ENCODE results near the gene P2RX6.

DNA sequence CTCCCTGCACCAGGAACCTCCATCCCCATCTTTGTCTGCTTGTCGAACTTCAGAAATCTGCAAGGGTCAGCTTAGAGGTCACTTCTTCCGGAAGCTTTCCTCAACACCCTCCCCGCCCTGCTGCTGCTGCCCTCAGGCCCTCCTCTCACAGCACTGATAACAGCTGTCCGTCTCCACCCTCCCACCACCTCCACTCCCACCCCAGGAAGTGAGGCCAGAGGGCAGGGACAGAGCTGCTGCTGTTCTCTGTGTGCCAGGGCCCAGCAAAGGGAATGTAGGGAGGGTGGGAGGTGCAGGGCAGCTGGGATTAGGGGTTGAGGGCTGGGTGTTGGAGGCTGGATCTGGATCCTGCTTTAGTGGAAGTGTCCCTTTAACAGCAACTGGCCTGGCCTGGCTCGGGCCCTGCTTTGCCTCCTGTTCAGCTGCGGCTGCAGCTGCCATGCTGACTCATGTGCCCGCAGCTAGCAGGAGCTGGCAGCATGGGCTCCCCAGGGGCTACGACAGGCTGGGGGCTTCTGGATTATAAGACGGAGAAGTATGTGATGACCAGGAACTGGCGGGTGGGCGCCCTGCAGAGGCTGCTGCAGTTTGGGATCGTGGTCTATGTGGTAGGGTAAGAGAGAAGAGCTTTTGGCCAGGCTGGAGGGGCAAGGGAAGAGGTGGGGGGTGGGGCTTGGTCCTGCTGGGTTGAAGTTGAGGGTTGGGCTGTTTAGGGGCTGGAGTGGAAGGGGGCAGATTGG is at the start of gene P2RX6:
- TF ChIP-seq, protein P1, sequence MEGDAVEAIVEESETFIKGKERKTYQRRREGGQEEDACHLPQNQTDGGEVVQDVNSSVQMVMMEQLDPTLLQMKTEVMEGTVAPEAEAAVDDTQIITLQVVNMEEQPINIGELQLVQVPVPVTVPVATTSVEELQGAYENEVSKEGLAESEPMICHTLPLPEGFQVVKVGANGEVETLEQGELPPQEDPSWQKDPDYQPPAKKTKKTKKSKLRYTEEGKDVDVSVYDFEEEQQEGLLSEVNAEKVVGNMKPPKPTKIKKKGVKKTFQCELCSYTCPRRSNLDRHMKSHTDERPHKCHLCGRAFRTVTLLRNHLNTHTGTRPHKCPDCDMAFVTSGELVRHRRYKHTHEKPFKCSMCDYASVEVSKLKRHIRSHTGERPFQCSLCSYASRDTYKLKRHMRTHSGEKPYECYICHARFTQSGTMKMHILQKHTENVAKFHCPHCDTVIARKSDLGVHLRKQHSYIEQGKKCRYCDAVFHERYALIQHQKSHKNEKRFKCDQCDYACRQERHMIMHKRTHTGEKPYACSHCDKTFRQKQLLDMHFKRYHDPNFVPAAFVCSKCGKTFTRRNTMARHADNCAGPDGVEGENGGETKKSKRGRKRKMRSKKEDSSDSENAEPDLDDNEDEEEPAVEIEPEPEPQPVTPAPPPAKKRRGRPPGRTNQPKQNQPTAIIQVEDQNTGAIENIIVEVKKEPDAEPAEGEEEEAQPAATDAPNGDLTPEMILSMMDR (IDR thresholded peaks at IDR 0.05; ENCODE audit: insufficient read depth, low read depth, low read length), result no peak
- no peak for TF ChIP-seq EZH2 (IDR thresholded peaks at IDR 0.05; ENCODE audit: insufficient read depth, low read length)

Measured in astrocyte (in vitro differentiated cells and primary cell).